H1 (cell line): ENCODE results near the gene MTX1. TPM values are rescaled to one million over a fixed set of nuclear protein-coding genes. Genes with fewer than 3 reads are reported as not detected.

Experiments
- CEBPB ChIP-seq: IDR thresholded peaks from 2 replicates; pipeline ENCODE4 v1.6.1; 2012; ENCODE audit warnings: low read depth, low read length
- HDAC2 ChIP-seq, 2 experiments: fragments of 300-600 bp in 1 of 2; sonication (generic) in 1 of 2; IDR thresholded peaks; 2 replicates each; pipeline ENCODE4 v1.6.1; 2011 to 2012; ENCODE audit warnings: low read depth in 2 of 2, low read length in 2 of 2, mild to moderate bottlenecking in 2 of 2, moderate library complexity in 2 of 2, borderline replicate concordance in 1 of 2, inconsistent platforms in 1 of 2
- PHF8 ChIP-seq: fragments of 200-600 bp; sonication (generic); conservative IDR thresholded peaks from 2 replicates; pipeline ENCODE4 v1.7.1; 2012; ENCODE audit warnings: low read depth, mild to moderate bottlenecking, inconsistent platforms, low read length, moderate library complexity
- TAF1 ChIP-seq: IDR thresholded peaks from 2 replicates; pipeline ENCODE4 v1.6.1; 2011; ENCODE audit warnings: mild to moderate bottlenecking, low read depth, low read length
- polyA plus RNA-seq, 7 experiments: library from polyadenylated mRNA; depleted of rRNA in 3 of 7; stranded (reverse) in 5 of 7; unstranded in 2 of 7; fragments of >200 nt in 5 of 7; fragments of 200-250 nt in 2 of 7; gene quantifications; 1 replicate in 5 of 7; 2 replicates in 1 of 7; 4 replicates in 1 of 7; pipeline versions ENCODE4 v1.2.1 to v1.2.3, GENCODE V29; 2011 to 2013; ENCODE audit warnings: missing spikeins in 2 of 7, mixed read lengths in 2 of 7
- total RNA-seq: library from RNA; stranded (reverse); fragmentation: NEBNext Ultra II Directional; extraction: Animal tissue kit (Norgen Biotek cat#: 25700); gene quantifications from 2 replicates; pipeline ENCODE4 v1.2.1, GENCODE V29; 2021

The MTX1 gene
- total and polyA plus RNA-seq, 2 of the 8 experiments (the other 6 are each of a cell fraction or from before 2014, with no cell fraction given), result 47.9 to 131 TPM

GRCh38 chr1:155174324-155175280 lies 33.9 kb upstream of the MTX1 start (continued):
- TF ChIP-seq TAF1 (0 out of 2 replicates have a peak, but pooled peaks have one; percentile 15), CEBPB (no peak), PHF8 (0 out of 2 replicates have a peak, but pooled peaks have one; percentile 3), HDAC2 (IDR thresholded peaks at IDR 0.05; ENCODE audit: borderline replicate concordance in 1 of 2, low read depth in 2 of 2, low read length in 2 of 2) (peak in 1 of 2 experiments; percentile 81; a peak in 1 of 4 replicates)
